Left lung (tissue), 14 donors: ENCODE measurements around the gene ZKSCAN8. TPM values are rescaled to one million over a fixed set of nuclear protein-coding genes. Genes with fewer than 3 reads are reported as not detected.
"Not testable (repeated sequence)": the region's sequence is repeated elsewhere in the genome, so short reads cannot be mapped to it uniquely, and the experiment has no call there.

Experiments
- ATAC-seq: fragments of 200-7000 bp; cut with Tn5 transposase; one replicate; pipeline ENCODE4 v1.9.1; 2020; ENCODE audit warnings: moderate library complexity
- DNase-seq, 4 donors: peaks; one replicate each; pipeline ENCODE4 v3.0.0-alpha.2; 2013 to 2020
- H3K27ac ChIP-seq, 2 donors: fragments of 200-600 bp; sonication (generic) in 1 of 2; one replicate each; pipeline versions ENCODE4 v1.5.0 to v1.8.0; 2020 to 2021
- H3K27me3 ChIP-seq, 2 donors: fragments of 200-600 bp; sonication (generic) in 1 of 2; one replicate each; pipeline versions ENCODE4 v1.5.0 to v1.8.0; 2020 to 2021
- H3K36me3 ChIP-seq, 2 donors: fragments of 200-600 bp; sonication (generic) in 1 of 2; one replicate each; pipeline versions ENCODE4 v1.5.0 to v1.8.0; 2020 to 2021
- H3K4me1 ChIP-seq, 2 donors: fragments of 200-600 bp; one replicate each; pipeline ENCODE4 v1.8.0; 2021
- H3K4me3 ChIP-seq, 2 donors: fragments of 200-600 bp; sonication (generic) in 1 of 2; one replicate each; pipeline versions ENCODE4 v1.5.0 to v1.8.0; 2020 to 2021; ENCODE audit warnings: mild to moderate bottlenecking in 1 of 2
- H3K9me3 ChIP-seq, 2 donors: fragments of 200-600 bp; sonication (generic) in 1 of 2; one replicate each; pipeline versions ENCODE4 v1.5.0 to v1.8.0; 2020 to 2021
- intact Hi-C, 2 donors: fragments of 100-400 bp; cut with DNase I; formaldehyde crosslinking; loops; one replicate each; pipeline versions ENCODE4 v1.11.2 to v1.14.2; 2022
- long read RNA-seq, 12 donors: library from polyadenylated mRNA in 2 of 12; unstranded in 2 of 12; transcript quantifications; one replicate each; pipeline ENCODE4 v2.0.0 and lab custom pipeline, GENCODE V29; 2019 to 2026
- polyA plus RNA-seq, 6 donors: library from polyadenylated mRNA; unstranded; fragments of 120-200 nt; gene quantifications; one replicate each; pipeline ENCODE4 v1.2.1, GENCODE V29; 2013; ENCODE audit not compliant: insufficient read length in 6 of 6
- total RNA-seq, 2 donors: library from RNA; stranded (reverse); fragmentation: NEBNext Ultra II Directional; extraction: Animal tissue kit (Norgen Biotek cat#: 25700); gene quantifications; one replicate each; pipeline ENCODE4 v1.2.1, GENCODE V29; 2021
- TF ChIP-seq, protein P1 (sequence below), 2 donors: fragments of 200-600 bp; sonication (generic) in 1 of 2; IDR thresholded peaks; one replicate each; pipeline versions ENCODE4 v1.5.0 to v1.8.0; 2021; ENCODE audit warnings: antibody characterized with exemption in 2 of 2
- donor health status: DM: no; HTN: yes; CAD: no.
- donor health status: DM: no; HTN: no; CAD: no.

The ZKSCAN8 gene
- total RNA-seq: 10 to 100 TPM; 14.1 to 15.4 TPM
- 10 to 100 TPM; 40.5 to 50.2 (median 45.6) TPM for polyA plus RNA-seq
- long read RNA-seq, donor 1, full-length matches to known transcripts: 4 of 4 reads
- long read RNA-seq, donor 1, partial matches to known transcripts: 0 of 4 reads
- long read RNA-seq, donor 1, other reads (novel, unspliced or antisense): 0 of 4 reads
- long read RNA-seq, donor 2, full-length matches to known transcripts: 2 of 2 reads
- long read RNA-seq, donor 2, partial matches to known transcripts: 0 of 2 reads
- long read RNA-seq, donor 2, other reads (novel, unspliced or antisense): 0 of 2 reads
- long read RNA-seq, donor 3, full-length matches to known transcripts: 4 of 4 reads
- long read RNA-seq, donor 3, partial matches to known transcripts: 0 of 4 reads
- long read RNA-seq, donor 3, other reads (novel, unspliced or antisense): 0 of 4 reads
- long read RNA-seq, donor 4, full-length matches to known transcripts: 1 of 2 reads
- long read RNA-seq, donor 4, partial matches to known transcripts: 1 of 2 reads
- long read RNA-seq, donor 4, other reads (novel, unspliced or antisense): 0 of 2 reads
- long read RNA-seq, donor 5, full-length matches to known transcripts: 4 of 4 reads
- long read RNA-seq, donor 5, partial matches to known transcripts: 0 of 4 reads
- long read RNA-seq, donor 5, other reads (novel, unspliced or antisense): 0 of 4 reads
- long read RNA-seq, donor 6, full-length matches to known transcripts: 3 of 3 reads
- long read RNA-seq, donor 6, partial matches to known transcripts: 0 of 3 reads
- long read RNA-seq, donor 6, other reads (novel, unspliced or antisense): 0 of 3 reads
- long read RNA-seq, donor 7, full-length matches to known transcripts: 4 of 4 reads
- long read RNA-seq, donor 7, partial matches to known transcripts: 0 of 4 reads
- long read RNA-seq, donor 7, other reads (novel, unspliced or antisense): 0 of 4 reads
- long read RNA-seq, donor 8, full-length matches to known transcripts: 3 of 3 reads
- long read RNA-seq, donor 8, partial matches to known transcripts: 0 of 3 reads
- long read RNA-seq, donor 8, other reads (novel, unspliced or antisense): 0 of 3 reads
- long read RNA-seq, donor 9: 0 reads
- long read RNA-seq, donor 10, partial matches to known transcripts: 0 of 1 reads
- long read RNA-seq, donor 10, other reads (novel, unspliced or antisense): 1 of 1 reads
- long read RNA-seq, donor 11, full-length matches to known transcripts: 3 of 3 reads
- long read RNA-seq, donor 11, partial matches to known transcripts: 0 of 3 reads
- long read RNA-seq, donor 11, other reads (novel, unspliced or antisense): 0 of 3 reads
- long read RNA-seq, donor 12, full-length matches to known transcripts: 9 of 16 reads
- long read RNA-seq, donor 12, partial matches to known transcripts: 7 of 16 reads
- long read RNA-seq, donor 12, other reads (novel, unspliced or antisense): 0 of 16 reads

DNA sequence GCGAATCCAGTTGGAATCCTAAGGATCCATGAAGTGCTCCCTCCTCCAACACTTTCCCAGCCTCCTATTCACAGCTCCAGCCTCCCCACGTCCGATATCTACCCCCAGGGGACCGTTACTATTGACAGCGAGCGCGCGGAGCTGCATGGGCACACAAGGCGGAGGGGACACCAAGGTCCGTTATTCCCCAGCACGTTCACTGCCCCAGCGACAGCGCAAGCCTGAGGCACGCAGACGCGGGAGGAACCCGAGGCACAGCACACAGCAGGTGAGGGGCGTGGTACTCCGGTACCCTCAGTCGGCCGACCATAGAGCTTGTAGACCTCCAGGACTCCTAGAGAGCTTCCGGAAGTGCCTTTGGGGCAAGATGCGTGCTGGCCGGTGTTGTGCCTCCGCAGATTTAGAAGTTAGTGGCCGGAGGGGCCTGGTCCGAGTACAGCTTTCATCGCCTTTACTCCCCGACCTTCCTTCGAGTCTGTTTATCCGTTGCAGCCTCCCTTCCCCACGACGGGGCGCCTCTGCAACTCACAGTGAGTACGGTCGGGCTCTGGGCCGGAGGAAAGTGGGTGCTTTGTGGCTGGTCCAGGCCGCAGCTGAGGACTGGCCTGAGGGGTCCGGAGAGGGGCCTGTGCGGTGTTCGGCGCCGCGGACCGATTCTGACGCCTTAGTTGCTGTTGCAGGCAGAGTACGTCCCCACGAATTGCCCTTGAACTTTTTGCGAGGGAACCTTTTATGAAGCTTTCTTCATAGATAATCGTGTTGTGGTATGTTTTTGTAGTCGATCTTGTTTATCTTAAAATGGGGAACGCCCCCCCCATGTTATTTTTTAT, at the start of gene ZKSCAN8:
TSS of gene ZKSCAN8 (plus strand) at position 384 of the 830 bp plus-strand sequence. CDS start 6,525 bp downstream, outside the sequence.
- intact Hi-C loops: no loop called here
- Histone ChIP-seq H3K4me3 (peak within 1 kb of the TSS; percentile 74 to 80), H3K36me3 (peaks cover 0 to 7% of the 10 kb centered on the region in 2 donors), H3K27ac (peak within 1 kb of the TSS; percentile 55 to 70), H3K27me3 (no peaks in the 10 kb centered on the region), H3K9me3 (no peaks in the 10 kb centered on the region), H3K4me1 (peaks cover 6 to 39% of the 10 kb centered on the region in 2 donors)
- TF ChIP-seq, protein P1, sequence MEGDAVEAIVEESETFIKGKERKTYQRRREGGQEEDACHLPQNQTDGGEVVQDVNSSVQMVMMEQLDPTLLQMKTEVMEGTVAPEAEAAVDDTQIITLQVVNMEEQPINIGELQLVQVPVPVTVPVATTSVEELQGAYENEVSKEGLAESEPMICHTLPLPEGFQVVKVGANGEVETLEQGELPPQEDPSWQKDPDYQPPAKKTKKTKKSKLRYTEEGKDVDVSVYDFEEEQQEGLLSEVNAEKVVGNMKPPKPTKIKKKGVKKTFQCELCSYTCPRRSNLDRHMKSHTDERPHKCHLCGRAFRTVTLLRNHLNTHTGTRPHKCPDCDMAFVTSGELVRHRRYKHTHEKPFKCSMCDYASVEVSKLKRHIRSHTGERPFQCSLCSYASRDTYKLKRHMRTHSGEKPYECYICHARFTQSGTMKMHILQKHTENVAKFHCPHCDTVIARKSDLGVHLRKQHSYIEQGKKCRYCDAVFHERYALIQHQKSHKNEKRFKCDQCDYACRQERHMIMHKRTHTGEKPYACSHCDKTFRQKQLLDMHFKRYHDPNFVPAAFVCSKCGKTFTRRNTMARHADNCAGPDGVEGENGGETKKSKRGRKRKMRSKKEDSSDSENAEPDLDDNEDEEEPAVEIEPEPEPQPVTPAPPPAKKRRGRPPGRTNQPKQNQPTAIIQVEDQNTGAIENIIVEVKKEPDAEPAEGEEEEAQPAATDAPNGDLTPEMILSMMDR (IDR thresholded peaks at IDR 0.05): no peak
- DNase-seq (peak; percentile 82 to 92 (median 83)), ATAC-seq (peak; percentile 91)

DNA sequence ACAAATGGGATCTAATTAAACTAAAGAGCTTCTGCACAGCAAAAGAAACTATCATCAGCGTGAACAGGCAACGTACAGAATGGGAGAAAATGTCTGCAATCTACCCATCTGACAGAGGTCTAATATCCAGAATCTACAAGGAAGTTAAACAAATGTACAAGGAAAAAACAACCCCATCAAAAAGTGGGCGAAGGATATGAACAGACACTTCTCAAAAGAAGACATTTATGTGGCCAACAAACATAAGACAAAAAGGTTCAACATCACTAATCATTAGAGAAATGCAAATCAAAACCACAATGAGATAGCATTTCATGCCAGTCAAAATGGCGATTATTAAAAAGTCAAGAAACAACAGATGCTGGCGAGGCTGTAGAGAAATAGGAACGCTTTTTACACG, 39.5 kb upstream of the ZKSCAN8 start:
- ATAC-seq, intact Hi-C loops, H3K9me3 ChIP-seq: not testable (repeated sequence)

DNA sequence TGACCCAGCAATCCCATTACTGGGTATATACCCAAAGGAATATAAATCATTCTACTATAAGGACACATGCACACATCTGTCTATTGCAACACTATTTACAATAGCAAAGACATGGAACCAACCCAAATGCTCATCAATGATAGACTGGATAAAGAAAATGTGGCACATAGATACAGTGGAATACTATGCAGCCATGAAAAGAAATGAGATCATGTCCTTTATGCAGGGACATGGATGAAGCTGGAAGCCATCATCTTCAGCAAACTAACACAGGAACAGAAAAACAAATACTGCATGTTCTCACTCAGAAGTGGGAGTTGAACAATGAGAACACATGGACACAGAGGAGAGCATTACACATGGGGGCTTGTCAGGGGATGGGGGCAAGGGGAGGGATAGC, 39.0 kb upstream of the ZKSCAN8 start:
- H3K27ac ChIP-seq, H3K36me3 ChIP-seq, ATAC-seq, H3K9me3 ChIP-seq, H3K27me3 ChIP-seq, H3K4me3 ChIP-seq, intact Hi-C loops, DNase-seq: not testable (repeated sequence)
- peaks cover 0 to 13% of the 10 kb centered on the region in 2 donors for H3K4me1 ChIP-seq

More for the DNA sequence above, 39.5 kb upstream of the ZKSCAN8 start:
- H3K27me3 ChIP-seq, H3K27ac ChIP-seq, H3K36me3 ChIP-seq, H3K4me3 ChIP-seq, DNase-seq: not testable (repeated sequence)
- H3K4me1 ChIP-seq: peaks cover 0 to 13% of the 10 kb centered on the region in 2 donors

DNA sequence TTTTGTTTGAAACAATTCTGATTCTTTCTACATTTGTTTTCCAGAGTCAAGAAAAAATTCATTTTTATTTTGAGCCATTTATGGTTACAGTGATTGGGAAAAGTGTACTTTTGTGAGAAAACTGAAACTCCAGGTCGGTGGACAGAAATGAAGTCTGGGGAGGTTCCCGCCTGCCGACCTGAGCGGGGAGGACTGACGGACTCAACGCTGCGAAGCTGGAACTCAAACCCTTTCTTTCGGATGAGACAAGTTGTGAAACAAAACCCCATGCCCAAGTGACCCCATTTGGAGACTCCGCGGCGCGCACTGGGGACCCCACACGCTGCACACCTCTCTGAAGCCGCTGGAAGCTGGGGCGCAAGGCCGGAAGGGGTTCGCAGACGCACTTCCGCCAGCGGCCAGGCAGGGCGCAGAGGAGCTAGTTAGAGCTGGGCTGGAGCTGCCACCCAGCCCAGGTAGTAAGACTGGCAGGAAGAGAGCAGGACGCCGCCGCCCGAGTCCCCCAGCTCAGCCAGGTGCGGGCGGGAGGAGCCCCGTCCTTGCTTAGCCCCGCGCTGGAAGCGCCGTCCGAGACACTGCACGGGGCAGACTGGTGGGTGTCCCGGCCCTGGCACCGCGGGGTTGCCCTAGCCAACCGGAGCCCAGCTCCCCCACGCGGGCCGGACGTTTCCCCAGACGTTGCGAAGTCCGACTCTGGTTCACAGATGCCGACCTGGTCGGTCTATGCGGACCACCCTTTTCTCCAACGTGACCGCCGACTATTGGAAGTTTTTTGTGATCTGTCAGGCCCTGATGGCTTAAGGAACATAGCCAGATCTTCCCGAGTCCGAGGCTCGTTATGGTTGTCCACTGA, 37.1 kb upstream of the ZKSCAN8 start:
- Histone ChIP-seq H3K27me3 (no peaks in the 10 kb centered on the region), H3K4me1 (peaks cover 0 to 13% of the 10 kb centered on the region in 2 donors), H3K4me3 (peak overlapping the region; percentile 54 to 66), H3K27ac (peak overlapping the region; percentile 67 to 81), H3K36me3 (no peaks in the 10 kb centered on the region), H3K9me3 (no peaks in the 10 kb centered on the region)
- intact Hi-C loops: no loop called here
- peak; percentile 77 to 96 (median 87) for DNase-seq
- ATAC-seq: peak; percentile 100
- TF ChIP-seq, protein P1 (IDR thresholded peaks at IDR 0.05): peak; percentile 56 to 79
